GM19395 (cell line): ENCODE results near the gene CDKL2.
"Not testable (repeated sequence)": the region's sequence is repeated elsewhere in the genome, so short reads cannot be mapped to it uniquely, and the experiment has no call there.

Experiments used
- ATAC-seq: cut with Tn5 transposase; IDR thresholded peaks from one replicate; pipeline ENCODE4 v1.9.1; 2021; ENCODE audit warnings: mild to moderate bottlenecking, moderate library complexity; ENCODE audit not compliant: unreplicated experiment

The CDKL2 gene

DNA sequence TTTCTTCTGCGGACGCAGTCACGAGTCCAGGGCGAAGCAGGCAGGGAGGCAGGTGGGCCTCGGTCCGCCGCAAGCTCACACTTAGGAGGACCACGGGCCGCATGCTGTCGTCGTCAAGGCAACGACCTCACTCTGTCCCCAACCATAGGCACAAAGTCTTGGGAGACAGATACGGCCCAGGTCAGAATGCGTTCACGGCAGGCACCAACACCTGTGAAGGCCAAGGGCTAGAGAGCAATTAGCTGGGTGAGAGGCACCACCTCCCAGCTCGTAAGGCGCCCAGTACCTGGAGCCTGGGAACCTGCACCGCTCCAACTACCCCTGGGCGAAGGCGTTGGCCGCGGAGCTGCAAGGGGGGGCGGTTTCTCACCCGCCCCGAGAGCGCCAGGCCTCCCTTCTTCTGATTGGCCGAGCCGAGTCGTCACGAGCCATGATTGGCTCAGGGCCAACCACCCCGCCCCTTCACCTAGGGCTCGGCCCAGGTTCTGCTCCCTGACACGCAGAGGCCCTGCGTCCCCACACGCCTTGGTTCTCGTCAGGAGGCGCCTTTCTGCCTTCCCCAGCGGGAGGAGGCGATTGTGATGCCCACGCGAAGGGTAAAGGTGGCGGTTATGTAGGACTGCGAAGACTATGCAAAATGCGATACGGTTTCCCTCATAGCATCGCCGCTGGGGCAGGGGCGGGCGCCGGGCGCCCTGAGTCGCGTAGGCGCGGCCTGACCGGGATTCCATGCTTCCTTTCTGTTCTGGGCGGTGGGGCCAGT lies at the start of gene CDKL2:
CDKL2 (minus strand) TSS at position 355 of the 763 bp plus-strand sequence. CDS start 4,540 bp downstream, outside the sequence.
- peak; percentile 99 for ATAC-seq

- no peak for ATAC-seq
Measured at GRCh38 chr4:75678965-75679364, 48.6 kb upstream of the CDKL2 start.

DNA sequence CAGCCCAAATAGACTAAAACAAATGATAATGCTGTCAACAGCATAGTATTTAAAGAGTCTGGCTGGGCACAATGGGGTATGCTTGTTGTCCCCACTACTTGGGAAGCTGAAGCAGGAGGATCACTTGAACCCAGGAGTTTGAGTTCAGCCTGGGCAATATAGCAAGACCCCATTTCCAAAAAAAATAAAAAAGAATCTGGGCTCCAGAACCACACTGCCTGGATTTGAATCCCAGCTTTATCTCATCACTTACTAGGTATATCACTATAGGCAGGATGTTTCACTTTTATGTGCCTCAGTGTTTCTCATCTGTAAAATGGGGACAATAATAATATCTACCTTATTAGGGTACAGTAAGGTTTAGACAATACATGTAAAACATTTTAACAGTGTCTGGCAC lies 48.1 kb upstream of the CDKL2 start:
- ATAC-seq = no peak

GRCh38 chr4:75675004-75675531 lies 44.7 kb upstream of the CDKL2 start:
- no peak for ATAC-seq

- no peak for ATAC-seq
Measured at GRCh38 chr4:75673959-75674328, 43.6 kb upstream of the CDKL2 start.

DNA sequence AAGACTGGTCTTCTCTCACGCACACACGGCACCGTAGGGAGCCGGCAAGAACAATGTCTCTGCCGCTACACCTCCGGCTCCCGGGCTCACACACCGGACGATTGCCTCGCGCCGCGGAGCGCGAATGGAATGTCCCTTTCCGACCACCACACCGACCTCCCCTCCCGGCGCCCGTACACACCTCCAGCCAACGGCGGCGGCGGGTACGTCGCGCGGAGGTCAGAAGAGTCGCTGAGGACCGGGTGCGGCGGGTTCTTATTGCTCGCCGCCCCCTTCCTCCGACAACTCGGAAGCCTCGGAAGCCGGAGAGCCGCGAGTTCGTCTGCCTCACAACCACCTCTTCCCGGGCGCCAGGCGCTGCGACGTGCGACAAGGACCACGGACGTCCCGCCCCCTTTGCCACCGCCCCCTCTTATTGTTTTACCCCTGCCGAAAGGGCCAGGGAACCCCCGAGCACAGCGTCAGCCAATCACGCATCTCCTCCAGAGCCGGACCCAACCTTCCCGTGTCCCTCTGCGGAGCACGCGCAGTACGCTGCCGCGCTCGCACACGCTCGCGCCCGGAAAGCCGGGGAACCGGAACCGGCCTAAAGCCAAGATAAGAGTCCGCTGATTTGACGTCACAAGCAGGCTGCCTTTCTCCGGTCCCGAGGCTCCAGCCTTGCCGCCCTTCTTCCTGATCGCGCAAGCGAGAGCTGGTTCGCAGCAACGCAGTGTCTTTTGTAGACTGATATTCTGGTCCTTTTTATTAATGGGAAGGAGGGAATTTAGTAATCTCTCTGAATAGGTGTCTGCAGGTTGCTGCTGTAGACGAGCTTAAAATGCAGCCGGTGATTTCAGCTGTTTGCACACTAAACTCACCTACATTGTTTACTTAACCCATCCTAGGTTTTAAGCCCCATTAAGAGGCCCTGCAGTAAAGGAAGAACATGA lies 43.0 kb upstream of the CDKL2 start, which contains the start of gene G3BP2:
G3BP2 (minus strand) TSS at position 385 of the 932 bp plus-strand sequence. CDS start 11,386 bp downstream, outside the sequence.
- ATAC-seq = peak; percentile 92

DNA sequence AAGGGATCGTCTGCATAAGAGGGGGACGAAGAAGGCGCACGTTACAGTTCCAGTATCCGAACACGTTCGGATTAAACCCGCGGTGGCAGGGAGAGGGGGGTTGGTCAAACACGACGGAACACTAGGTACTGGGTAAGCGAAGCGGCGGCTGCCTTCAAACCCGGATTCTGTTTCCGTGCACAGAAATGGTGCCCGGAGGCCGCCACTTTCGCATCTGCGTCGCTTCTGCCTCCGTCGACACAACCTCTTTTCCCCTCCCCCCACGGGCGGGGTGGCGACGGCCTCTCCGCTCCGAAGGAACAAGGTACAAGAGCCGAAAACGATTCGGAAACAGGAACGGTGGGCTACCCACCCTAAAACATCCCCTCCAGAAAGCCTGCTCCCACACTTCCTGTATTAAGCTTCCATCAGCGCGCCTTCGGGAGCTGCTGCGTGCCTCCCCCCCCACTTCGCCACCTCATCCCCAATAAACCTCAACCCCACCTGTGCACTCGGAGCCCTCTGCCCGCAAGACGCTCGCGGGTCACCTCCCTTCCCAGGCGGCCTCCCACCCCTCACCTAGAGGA lies 42.2 kb upstream of the CDKL2 start:
- ATAC-seq = peak; percentile 38

DNA sequence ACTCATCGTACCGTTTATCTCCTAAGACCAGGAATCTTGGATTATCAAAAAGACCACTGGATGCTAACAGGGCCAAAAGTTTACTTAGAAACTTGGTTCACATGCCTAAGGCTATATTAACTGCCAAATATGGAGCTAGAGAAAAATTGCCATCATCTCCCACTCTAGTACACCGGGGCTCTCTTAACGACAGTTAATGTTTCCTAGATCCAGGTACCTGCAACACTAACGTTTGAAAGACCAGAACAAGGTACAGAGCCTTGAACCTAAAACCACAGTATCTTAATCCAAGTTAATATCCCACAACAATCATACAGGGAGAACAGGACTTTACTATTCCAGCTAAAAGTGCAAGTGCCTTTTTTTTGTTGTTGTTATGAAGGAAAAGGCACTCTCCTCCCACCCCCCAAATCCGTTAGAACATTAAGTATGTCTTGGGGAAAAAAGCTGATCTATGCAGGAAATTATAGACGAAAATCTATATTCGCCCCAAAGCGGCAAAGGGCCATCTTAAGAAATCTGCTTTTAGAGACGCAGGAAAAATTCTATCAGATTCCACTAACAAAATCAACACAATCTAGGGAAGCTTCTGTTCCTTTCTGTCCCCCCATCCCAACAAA lies 41.6 kb upstream of the CDKL2 start:
- ATAC-seq = no peak

DNA sequence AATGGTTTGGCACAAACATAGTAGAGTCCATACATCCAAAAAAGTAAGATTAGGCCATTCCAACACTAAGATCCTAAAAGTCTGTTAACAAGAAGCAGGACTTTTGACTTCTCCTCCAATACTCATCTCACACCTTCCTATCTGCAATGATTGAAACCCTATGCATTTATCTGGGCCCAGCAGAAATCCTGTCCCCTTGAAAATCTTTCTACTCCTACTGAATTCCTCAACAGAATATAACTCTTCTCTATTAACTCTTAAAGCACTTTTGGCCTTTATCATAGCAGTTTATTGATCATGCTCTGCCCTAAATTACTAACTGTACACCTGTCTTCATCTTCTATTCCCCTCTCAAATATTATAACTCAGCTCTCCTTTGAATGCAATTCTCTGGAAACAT lies 38.3 kb upstream of the CDKL2 start:
- no peak for ATAC-seq

GRCh38 chr4:75667636-75668035 lies 37.3 kb upstream of the CDKL2 start:
- ATAC-seq = not testable (repeated sequence)

DNA sequence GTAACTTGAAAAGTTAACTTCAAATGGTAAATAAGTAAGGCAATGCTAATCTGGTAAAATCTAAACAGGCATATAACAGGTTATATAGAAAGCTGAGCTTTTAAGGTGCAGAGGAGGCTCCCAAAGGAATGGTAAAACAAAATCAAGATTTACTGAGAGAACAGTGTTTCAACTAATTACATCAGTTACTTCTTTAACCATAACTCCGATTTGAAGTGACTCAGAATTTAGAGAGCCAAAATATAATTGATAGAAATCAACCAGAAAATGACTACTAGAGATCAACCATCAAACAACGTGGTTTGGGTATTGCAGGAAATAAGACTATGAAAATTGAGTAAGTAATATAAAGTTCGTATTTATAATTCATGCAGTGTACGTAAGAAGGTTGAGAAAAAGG lies 36.0 kb upstream of the CDKL2 start:
- no peak for ATAC-seq

- not testable (repeated sequence) for ATAC-seq
Measured at GRCh38 chr4:75664604-75665003, 34.3 kb upstream of the CDKL2 start.

- ATAC-seq = no peak
Measured at GRCh38 chr4:75662626-75663025, 32.3 kb upstream of the CDKL2 start.

DNA sequence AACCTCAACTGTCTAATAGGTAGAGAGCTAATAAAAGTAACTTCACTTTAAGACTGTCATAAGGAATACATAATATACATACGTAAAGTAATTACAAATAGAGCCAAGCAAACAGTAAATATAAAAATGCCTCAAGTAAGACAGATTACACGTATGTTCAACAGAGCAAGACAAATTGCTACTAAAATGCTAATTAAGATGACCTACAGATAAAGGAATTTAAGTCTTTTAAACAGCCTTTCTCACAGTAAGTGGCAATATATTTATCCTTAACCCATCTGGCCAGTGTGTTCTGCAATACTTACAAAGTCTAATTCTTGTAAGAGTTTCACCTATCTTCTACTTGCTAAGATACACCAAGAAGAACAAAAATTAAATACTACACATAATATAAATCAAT lies 30.2 kb upstream of the CDKL2 start:
- no peak for ATAC-seq

GRCh38 chr4:75659512-75660031 lies 29.2 kb upstream of the CDKL2 start:
- no peak for ATAC-seq

- no peak for ATAC-seq
Measured at GRCh38 chr4:75658876-75659275, 28.5 kb upstream of the CDKL2 start.

- no peak for ATAC-seq
Measured at GRCh38 chr4:75655562-75655961, 25.2 kb upstream of the CDKL2 start.

- ATAC-seq = no peak
Measured at GRCh38 chr4:75654905-75655304, 24.6 kb upstream of the CDKL2 start.

DNA sequence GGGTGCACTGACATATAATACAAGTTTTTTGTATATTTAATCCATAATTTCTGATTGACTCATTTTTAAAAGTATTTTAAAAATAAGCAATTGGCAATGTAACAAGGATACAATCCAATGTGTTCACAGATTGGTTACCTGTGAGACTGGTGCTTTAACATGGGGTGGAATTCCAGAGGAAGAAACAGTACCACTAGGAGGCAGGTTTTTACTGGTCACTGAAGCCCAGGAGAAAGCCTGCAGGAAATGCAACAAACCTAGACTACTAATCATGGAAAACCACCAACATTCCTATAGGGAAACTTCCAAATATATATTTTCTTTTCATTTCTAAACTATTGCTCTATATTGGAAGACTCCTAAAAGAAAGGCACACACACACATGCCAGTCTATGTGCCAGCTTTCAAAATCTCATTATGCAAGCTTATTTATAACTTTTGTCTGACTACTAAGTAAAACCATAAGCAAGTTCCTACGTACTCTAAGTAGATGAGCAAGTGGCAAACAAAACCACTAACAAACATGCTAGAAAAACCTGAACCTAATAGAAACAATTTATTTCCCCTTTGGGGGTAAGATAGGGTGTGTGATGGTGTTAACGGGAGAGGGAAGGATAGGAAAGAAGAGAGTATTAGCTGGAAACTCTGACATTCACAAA lies 23.6 kb upstream of the CDKL2 start:
- no peak for ATAC-seq

GRCh38 chr4:75644095-75644494 lies 13.8 kb upstream of the CDKL2 start:
- no peak for ATAC-seq
